NCI-H2107 (cell line): ENCODE measurements around the gene SASH1.

Experiments used
- DNase-seq: peaks from one replicate; lab custom pipeline; 2025; lab: John Stamatoyannopoulos, UW

The SASH1 gene

DNA sequence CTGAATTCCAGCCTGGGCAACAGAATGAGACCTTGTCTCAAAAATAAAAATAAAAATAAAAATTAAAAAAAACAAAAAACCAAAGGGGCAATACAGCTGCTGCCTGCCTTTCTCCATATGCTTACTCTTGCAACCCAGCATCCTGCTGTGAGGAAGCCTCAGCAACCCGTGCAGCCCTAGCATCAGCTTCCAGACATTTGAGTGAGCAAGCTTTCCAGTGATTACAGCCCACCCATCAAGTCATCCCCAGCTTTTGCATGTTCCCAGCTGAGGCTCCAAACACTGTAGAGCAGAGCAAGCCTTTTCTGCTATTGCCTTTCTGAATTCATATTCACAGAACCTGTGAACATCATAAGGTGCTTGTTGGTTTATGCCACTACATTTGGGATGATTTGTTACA is 93.8 kb downstream of the SASH1 start:
- no peak for DNase-seq

DNA sequence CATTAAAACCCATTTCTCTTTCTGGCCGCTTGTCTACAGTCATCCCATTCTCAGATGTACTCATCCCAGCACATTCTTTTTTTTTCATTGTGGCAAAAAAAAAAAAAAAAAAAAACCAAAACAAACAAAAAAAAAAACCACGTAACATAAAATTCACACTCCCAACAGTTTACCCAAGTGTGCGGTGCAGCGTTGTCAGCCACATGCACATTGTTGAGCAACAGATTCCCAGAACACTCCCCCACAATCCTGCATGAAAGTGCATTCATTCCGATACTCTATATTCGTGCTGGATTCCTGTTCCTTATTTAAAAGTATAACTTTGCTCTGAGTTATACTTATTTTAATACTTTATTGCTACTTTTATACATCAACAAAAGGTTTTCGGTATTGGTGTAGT is 96.0 kb downstream of the SASH1 start:
- DNase-seq, result no peak

DNA sequence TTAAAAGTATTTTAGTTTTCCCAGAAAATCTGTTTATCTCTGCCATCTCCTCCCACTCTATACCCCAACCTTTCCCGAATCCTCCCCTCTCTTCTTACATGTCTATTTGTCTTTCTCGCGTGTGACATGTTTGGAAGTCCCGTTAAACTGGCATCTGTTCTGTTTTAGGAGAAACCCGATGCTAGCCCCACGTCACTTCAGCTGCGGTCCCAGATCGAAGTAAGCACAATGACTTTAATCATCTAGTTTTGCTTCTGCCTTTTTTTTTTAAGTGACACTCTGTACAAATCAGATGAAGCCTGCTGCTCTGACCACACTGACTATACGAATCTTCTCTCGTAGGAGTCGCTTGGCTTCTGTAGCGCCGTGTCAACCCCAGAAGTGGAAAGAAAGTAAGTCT is 97.4 kb downstream of the SASH1 start:
- no peak for DNase-seq

DNA sequence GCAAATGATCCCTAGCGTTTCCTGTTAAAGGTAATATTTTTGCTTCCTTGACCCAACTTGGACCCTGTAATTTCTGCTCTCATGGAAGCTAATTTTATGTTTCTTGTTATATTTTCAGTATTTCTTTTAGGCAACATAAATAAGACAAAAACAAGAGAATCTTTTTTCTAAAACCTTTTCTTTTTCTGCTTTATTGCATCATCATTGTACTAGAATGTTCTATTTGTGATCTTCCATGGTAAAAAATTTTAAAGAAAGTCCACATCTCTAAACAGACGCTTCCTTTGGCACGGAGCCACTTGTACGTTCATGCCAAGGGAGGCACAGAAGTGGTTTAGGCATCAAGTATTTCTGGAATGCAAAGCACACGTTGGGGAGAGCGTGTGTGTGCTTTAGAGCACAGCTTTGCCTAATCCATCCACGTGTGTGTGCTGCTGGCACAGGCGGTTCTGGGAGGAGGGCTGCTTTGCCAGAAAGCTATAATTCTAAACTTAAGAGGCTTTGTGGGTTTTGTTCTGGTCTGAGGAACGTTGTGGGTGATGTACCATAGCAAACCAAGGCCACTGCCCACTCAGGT is 98.3 kb downstream of the SASH1 start:
- DNase-seq, result no peak

DNA sequence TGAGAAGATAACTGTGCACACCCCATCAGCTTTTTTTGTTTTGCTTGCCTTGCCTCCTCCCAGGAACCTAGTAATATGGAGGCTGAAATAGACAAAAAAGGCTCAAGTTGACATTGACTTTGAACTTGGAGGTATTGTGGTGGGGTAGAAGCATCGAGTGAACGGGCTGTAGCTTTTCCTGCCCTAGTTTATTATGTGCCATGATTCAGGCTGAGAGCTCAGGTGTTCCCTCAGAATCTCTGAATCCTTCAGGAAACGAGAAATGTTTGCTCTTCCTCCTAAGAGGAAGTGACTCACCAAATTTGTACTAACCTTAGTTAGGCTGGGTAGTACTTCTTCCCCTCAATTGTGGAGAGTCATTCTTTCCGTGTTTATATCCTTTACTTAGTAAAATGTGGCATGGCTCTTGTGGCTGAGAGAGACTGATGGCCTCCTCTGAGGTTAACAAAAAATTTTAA is 98.8 kb downstream of the SASH1 start:
- DNase-seq, result no peak

DNA sequence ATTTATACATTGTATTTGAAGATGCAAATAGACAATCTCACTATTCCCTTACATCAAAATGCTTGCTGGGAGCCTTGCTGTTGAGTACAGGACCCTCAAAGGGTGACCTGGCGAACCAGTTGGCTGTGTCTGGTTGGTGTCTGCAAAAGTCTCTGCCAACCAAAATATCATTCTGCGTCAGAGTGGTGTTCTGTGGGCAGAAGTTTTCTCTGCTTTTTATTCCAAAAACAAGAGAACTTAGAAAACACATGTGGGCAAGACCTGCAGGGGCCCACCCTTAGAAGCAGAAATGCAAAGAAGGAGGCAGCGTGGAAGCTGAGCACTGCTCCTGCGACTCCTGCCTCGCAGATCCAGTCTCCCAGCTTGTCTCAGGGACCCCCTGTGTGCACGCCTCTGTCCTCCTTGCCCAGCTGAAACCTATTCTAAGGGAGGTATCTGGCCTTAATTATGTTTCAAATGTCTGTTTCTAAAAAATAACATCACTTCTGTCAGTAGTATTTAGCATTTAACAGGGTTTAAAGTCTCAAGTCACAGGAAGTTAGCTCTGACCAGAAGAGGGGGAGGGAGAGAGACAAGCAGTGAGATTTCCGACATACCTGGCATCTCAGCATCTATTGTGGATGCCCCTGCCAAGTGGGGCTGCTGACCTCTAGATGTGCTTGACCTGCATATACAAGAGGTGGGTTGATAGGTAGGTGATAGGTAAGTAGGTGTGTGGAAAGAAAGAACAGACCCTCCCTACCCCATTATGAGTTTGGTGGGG is 101.3 kb downstream of the SASH1 start:
- no peak for DNase-seq

DNA sequence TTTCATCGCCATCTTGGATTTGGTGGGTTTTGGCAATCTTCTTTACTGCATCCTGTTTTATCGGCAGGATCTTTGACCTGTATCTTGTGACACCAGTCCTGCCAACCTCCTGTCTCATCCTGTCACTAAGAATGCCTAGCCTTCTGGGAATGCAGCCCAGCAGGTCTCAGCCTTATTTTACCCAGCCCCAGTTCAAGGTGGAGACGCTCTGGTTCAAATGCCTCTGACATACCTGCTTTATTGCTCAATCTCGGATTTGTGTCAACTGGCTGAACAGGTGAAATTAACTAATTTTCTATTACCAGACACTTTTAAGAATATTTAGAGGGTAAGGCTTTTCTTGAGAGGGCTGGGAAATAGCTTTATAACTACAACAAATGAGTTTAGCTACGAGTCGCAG is 102.5 kb downstream of the SASH1 start:
- DNase-seq, result no peak

DNA sequence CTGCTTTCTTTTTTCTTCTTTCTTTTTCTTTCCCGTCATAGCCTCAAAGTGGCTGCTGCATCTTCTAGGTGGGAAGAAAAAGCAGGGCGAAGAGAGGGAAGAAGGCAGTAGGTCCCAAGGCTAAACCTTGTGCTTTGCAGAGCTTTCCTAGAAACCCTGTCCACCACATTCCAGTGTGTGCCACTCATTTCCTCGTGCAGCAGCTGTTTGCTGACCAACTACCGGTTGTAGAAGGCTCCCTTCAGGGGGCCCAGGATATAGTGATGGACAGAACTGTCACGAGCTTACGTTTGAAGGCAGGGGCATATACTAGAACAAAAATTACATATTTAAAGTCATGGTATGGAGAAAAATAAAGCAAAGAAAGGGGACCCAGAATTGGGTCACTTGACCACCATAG is 103.0 kb downstream of the SASH1 start:
- no peak for DNase-seq

DNA sequence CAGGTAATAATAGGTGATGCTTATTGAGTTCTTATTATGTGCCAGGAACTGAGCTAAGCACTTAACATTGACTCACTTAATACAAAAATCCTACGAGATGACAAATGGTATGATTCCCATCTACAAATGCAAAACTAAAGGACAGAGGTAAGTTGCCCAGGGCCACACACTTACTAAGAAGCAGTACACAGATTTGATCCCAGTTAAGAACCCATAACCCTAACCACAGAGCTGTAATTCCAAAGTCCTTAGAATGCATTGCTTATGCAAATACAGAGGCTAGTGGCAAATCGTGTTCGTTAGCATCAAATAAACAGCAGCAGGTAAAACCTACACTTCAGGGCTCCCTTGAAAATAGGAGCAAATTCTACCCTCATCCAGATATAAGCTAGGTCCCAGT is 104.0 kb downstream of the SASH1 start:
- no peak for DNase-seq

DNA sequence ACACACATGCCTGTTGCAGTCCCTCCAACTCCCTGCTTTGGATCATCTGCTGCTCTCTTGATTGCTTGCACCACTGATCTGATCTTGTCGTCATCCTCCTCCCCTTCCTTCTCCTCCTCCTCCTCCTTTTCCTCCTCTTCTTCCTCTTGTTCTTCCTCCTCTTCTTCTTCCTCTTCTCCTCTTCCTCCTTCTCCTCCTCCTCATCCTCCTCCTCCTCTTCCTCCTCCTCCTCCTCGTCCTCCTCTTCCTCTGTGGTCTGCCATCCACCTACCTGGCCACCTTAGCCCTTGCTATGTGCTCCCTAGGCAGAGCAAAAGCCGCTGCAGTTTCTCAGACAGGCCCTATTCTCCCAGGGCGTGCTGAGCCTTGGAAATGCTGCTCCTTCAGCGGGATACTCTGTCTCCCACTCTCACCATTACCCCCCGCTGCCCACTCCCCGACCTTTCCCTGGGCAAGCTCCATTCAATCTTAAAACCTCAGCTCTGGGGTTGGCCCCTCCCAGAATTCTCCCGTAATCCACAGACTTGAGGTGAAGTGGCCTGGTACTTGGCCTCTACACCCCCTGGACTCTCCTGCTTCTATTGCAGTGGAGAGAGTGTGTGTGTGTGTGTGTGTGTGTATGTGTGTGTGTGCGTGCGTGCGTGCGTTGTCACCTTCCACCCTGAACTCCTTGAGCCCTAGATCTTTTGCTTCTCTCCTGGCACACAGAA is 105.0 kb downstream of the SASH1 start:
- no peak for DNase-seq

DNA sequence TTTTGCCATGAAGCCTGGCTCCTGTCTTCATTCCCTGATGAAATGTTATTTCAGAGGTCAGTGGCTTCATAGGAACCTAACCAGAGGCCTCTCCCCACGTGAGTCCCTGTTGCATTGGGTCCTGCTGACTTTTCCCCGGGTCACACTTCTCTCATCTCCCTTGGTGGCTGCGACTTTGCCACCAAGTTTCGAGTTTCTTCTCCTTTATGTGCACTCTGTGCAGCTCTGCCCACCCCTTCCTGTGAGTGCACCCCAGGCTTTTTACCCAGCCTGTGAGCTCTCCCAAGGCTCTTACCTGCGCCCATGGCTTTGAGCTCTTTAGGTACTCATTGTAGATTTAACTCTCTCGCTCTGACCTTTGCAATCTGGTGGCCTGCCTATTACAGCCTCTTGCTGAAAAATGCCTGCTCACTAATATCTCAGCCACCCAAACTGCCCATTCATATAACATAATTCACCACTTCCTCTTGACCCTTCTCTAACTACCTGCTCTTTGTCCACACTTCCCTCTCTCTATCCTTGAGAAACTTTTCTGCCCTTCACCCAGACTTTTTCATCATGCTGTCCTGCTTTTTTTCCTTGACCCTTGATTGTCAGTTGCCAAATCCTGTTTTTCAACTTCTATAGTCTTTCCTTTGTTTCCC is 105.9 kb downstream of the SASH1 start:
- DNase-seq, result no peak

DNA sequence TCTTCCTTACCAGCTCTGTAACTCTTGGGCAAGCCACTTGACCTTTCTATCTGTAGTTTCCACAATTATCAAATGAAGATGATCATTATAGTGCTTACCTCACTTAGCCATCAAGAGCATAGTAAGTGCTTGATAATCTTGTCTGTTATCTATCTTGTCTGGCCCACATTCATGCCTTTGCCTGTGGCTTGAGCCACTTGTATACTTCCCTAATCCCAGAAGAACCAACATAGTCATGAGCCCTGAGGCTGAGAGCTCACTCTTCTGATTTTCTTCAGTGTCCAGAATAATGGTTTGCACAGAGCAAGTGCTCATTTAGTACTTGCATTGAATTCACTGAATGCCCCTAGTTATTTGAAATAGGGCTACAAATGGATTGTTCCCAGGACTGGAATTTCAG is 108.2 kb downstream of the SASH1 start:
- DNase-seq, result no peak

DNA sequence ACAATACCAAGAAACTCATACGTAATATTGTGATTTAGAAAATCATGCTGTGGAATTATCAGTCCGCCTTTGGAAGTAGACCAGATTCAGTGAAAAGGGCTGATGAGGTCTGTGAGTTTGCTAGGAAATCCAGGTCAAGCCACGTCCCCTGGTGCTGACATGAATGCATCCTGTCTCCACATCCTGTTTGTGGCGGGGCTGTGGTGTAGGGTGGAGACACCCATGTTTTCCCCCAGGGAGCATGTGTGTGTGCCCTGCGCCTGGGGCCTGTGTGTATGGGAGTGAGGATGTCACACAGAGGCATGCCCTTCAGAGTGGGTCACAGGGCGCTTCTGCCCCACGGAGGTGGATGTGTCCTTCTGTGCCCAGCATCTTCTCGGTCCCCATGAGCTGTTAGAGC is 109.1 kb downstream of the SASH1 start:
- no peak for DNase-seq

DNA sequence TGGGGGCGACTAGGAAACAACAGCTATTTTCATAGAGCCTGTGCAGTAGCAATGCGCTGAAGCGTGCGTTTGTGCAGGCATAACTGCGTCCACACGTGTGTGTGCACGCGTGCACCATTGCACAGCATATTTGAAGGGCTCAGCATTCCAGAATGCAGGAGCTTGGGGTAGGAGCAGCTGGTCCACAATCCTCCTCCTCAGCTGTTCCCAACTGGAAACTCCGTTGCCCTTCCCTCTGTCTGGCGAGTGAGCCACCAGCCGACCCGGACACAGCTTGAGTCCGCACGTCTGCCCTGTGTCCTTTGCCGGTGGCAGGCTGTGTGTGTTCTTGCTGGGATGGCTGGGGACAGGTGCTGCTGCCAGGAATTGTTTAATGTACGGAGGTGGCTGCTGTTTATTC is 110.2 kb downstream of the SASH1 start:
- no peak for DNase-seq

DNA sequence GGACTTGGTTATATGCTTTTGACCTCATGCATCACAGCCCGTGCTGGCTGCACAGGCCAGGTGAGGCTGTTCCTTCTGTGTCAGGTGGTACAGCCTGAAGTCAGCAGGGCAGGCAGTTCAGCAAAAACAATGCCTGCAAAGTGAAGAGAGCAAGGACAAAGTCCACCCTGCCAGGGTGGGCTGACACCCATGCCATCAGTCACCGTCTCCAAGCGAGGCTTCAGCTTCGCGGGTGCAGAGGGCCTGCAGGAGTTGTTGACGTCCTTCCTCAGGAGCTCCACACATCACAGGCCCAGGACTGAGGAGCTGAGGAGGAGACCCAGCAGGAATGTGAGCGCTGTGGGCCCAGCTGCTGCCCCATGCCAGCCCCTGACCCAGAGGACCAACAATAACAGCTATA is 111.3 kb downstream of the SASH1 start:
- no peak for DNase-seq

DNA sequence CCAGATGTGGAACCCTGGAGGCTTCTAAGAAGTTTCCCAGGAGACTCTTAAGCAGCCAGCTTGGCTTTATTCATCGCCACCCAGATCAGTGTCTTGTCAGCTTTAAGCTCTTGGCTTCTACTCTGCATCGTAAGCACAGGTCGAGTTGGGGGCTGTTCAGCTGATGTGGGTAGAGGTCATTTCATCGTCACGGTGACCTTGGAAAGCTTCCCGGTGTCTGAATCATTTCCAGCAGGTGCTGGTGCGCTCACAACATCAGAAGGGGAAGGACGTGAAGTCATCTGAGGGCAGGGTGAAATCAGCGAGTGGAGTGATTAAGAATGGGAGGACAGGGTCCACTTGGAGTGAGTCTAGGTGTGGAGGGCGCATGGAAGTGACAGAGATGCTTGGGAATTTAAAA is 112.6 kb downstream of the SASH1 start:
- DNase-seq, result no peak

DNA sequence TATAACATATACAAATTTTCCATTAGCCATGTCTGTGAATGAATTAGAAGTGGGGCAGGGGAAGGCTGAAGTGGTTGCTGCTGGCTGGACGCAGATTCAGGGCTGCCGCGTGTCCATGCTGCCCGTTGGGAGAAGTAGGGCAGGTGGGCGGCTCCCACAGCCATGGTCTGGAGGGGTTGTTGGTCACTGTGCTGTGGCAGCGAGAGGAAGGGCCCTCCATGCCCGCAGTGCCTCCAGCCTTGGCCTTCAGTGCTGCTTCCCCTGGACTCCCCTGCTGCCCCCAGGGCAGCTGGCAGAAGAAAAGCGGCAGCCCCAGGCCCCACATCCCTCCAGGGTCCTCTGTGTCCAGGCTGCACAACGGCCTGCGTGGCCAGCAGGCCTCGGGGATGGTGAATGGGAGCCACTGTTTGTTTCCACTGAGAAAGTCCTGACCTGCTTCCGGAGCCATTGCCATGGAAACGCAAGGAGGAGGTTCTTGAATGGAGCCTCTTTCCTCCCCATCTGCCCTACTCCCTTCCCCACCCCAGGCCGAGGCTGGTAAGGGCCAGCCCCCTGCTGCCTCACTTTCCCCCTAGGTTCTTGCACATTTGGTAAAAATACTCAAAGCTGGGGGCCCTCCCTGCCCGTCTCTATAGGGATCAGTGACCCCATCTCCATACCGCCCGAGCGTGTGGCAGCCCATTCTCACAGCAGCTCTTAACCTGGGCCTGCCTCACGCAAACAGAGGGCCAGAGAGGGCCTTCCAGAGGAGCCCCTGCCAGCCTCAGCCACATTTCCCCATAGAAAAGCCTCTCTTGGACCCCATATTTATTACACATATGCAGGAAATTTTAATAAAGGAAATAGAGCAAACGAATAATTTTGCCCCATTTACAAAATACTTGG is 113.3 kb downstream of the SASH1 start:
- no peak for DNase-seq

DNA sequence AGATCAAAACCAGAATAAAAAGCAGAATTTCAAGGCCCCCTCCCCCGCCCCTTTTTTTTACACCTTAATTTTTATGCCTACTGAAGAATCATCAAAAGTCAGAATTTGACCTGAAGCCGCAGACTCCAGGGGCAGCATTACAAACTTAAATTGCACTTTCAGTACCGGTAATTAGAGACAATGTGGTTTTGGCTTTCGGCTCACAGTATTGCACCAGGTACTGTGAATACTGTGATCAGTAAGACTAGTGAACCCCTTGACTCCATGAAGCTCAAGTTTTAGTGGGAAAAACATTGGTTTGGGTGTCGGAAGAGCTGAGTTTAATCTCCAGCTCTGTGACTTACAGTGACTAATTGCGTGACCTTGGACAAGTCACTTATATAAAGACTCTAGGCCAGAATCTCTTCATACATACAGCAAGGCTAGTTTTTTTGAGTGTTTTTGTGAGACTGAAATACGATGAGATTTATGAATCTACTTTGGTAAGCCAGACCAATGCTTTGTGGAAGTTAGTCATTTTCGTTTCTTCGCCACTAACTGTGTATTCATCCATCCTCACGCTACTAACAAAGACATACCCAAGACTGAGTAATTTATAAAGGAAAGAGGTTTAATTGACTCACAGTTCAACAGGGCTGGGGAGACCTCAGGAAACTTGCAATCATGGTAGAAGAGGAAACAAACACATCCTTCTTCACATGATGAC is 114.7 kb downstream of the SASH1 start:
- DNase-seq, result no peak

DNA sequence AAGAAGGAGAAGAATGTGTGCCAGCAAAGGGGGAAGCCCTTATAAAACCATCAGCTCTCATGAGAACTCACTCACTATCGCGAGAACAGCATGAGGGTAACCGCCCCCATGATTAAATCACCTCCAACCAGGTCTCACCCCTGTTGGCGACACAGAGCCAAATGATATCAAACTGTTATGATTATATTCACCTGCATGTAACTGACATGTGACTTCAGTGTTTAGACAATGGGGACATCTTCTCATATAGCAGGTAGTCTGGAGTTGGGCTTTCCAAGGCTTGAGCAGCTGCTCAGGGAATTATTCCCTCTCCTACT is 115.2 kb downstream of the SASH1 start:
- DNase-seq, result no peak

DNA sequence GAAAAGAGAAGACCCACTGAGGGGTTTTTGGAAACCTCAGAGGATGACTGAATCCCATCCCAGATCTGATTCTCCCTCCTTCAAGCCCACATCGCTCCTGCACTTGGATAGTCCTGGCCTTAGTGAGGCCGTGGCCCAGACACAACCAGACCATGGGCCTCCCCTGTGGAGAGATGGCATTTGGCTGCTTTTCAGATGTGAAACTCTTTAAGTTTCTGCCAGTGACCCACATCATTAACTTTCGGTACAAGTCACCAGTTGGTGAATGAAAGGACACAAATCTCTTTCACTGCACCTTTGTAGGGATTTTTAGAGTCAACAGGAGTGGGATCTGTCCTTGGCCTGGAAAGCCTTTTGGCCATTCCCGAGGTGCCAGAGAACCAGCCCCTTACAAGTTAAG is 116.6 kb downstream of the SASH1 start:
- no peak for DNase-seq

DNA sequence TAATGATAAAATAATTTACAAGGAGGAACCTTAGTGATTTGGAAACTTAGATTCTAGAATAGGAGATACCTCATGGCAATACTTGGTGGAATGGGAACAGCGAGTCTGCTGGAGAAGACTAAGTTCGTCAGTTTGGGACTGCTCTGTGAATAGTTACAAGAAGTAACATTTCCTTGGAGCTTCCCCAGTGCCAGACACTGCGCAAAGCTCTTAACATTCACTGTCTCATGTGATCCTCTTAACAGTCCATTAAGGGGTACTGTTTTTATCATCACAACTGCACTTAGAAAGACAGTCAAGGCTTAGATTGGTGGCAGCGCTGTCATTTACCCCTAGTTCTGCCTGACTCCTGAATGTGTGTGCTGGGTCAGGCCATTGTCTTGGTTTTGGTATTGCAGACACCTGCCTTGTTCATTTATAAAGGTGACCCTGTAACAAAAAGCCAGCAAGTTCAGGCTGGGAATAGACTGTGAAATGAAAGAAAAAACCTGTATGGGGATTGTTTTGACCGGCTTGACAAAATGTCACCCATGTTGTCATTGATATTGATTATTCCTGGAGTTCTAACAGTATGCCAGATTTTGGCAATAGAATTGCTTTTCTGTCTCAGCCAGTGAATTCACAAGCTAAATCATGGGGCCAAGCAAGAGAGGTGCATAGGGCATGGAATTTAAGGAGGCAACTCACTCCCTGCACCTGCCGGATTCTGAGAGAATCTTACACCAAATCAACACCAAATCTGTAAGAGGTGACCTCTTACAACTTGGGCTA is 118.4 kb downstream of the SASH1 start:
- no peak for DNase-seq
